ENCODE data around the gene ARL1.
A peak's percentile ranks its signal among the peaks of the same experiment; 100 is the strongest.
"Not testable (repeated sequence)": the region's sequence is repeated elsewhere in the genome, so short reads cannot be mapped to it uniquely, and the experiment has no call there.

The ARL1 gene

GRCh38 chr12:101407436-101408345 is at the start of gene ARL1:
ARL1 (minus strand) TSS chr12:101407772; CDS start chr12:101407645, 127 bp downstream.
- TF ChIP-seq, protein P1, sequence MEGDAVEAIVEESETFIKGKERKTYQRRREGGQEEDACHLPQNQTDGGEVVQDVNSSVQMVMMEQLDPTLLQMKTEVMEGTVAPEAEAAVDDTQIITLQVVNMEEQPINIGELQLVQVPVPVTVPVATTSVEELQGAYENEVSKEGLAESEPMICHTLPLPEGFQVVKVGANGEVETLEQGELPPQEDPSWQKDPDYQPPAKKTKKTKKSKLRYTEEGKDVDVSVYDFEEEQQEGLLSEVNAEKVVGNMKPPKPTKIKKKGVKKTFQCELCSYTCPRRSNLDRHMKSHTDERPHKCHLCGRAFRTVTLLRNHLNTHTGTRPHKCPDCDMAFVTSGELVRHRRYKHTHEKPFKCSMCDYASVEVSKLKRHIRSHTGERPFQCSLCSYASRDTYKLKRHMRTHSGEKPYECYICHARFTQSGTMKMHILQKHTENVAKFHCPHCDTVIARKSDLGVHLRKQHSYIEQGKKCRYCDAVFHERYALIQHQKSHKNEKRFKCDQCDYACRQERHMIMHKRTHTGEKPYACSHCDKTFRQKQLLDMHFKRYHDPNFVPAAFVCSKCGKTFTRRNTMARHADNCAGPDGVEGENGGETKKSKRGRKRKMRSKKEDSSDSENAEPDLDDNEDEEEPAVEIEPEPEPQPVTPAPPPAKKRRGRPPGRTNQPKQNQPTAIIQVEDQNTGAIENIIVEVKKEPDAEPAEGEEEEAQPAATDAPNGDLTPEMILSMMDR (IDR thresholded peaks at IDR 0.05; ENCODE audit: extremely low read depth, missing control alignments), result no peak
- peak; percentile 79 for DNase-seq (ENCODE audit: low spot score)

GRCh38 chr12:101455685-101456084 is 48.1 kb upstream of the ARL1 start:
- TF ChIP-seq, protein P1 (IDR thresholded peaks at IDR 0.05; ENCODE audit: extremely low read depth, missing control alignments), result no peak

DNA sequence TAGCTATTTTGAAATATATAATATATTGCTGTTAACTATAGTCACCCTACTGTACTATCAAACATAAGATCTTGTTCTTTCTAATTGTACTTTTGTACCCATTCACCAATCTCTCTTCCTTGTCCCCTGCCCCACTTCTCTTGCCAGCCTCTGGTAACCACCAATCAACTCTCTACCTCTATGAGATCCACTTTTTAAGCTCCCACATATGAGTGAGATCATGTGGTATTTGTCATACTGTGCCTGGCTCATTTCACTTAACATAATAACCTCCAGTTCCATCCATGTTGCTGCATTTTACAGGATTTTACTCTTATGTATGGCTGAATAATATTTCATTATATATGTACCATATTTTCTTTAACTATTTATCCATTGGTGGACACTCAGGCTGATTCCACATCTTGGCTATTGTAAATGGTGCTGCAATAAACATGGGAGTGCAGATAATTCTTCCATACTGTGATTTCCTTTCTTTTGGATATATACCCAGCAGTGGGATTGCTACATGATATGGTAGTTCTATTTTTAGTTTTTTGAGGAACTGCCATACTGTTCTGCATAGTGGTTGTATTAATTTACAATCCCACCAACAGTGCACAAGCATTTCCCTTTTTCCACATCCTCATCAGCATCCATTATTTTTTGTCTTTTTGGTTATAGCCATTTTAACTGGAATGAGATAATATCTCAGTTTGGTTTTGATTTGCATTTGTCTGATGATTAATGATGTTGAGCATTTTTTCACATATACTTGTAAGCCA is 34.1 kb upstream of the ARL1 start:
- DNase-seq (ENCODE audit: low spot score), result no peak
- TF ChIP-seq, protein P1 (IDR thresholded peaks at IDR 0.05; ENCODE audit: extremely low read depth, missing control alignments), result no peak

More at GRCh38 chr12:101455685-101456084, 48.1 kb upstream of the ARL1 start:
- DNase-seq (ENCODE audit: low spot score), result no peak

DNA sequence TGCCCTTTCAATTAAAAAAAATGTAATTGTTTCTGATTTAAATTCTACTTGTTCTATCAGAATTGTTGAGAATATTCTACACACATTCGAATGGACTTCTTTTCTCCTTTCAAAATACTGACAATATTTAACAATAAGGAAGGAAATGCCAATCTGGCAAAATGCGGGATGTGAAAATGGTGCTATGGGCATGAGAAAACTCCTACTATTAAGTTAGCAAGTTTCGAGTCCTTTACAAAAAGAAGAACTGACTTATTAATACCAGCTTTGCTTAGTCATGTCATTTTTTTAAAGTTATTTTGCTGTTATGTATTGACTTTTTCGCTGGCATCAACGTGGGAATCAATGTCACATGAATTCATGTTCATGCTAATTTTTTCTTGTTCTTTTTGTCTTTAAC is 31.7 kb upstream of the ARL1 start:
- TF ChIP-seq, protein P1 (IDR thresholded peaks at IDR 0.05; ENCODE audit: extremely low read depth, missing control alignments), result no peak
- no peak for DNase-seq (ENCODE audit: low spot score)

GRCh38 chr12:101436136-101436535 is 28.6 kb upstream of the ARL1 start:
- no peak for DNase-seq (ENCODE audit: low spot score)
- TF ChIP-seq, protein P1 (IDR thresholded peaks at IDR 0.05; ENCODE audit: extremely low read depth, missing control alignments), result no peak

- no peak for DNase-seq (ENCODE audit: low spot score)
- TF ChIP-seq, protein P1 (IDR thresholded peaks at IDR 0.05; ENCODE audit: extremely low read depth, missing control alignments), result no peak
These were observed 22.9 kb upstream of the ARL1 start for GRCh38 chr12:101430456-101430855.

GRCh38 chr12:101424620-101425019 is 17.0 kb upstream of the ARL1 start:
- DNase-seq (ENCODE audit: low spot score), result no peak
- TF ChIP-seq, protein P1 (IDR thresholded peaks at IDR 0.05; ENCODE audit: extremely low read depth, missing control alignments), result no peak

- not testable (repeated sequence) for DNase-seq (ENCODE audit: low spot score)
These were observed 14.5 kb upstream of the ARL1 start for GRCh38 chr12:101422066-101422465.

Data from GM20000 (cell line).